Pons (tissue), 1 donor: ENCODE results near the gene CABLES1.
"Not testable (repeated sequence)": the region's sequence is repeated elsewhere in the genome, so short reads cannot be mapped to it uniquely, and the experiment has no call there.

Source experiments
- DNase-seq: peaks from one replicate; pipeline ENCODE4 v3.0.0-alpha.2; 2016; ENCODE audit warnings: low spot score

CABLES1 gene

DNA sequence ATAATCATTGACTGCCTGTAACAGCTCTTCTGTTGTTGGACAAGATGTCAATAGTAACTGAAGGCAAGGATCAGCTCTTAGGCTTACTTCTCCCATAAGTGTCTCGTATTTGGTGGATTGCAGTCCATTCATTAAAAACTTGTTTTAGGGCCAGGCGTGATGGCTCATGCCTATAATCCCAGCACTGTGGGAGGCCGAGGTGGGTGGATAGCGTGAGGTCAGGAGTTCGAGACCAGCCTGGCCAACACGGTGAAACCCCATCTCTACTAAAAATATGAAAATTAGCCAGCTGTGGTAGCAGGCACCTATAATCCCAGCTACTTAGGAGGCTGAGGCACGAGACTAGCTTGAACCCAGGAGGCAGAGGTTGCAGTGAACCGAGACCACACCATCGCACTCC, 26.1 kb upstream of the CABLES1 start:
- DNase-seq, result not testable (repeated sequence)

DNA sequence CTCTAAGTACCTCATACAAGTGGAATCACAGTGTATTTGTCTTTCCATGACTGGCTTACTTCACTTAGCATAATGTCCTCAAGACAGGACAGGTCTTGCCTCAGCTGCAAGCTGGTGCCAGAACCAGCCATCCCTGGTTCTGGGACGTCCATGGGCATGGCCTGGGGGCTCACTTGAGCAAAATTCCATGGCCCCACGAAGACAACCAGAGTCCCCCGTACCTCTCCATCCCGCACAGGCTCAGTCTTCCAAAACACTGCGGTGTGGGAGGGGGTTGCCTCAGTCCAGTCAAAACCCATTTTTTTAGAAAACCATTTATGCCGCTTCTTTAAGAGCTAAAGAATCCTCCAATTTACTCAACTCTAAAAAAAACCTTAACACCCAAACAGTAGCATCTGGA, 21.7 kb upstream of the CABLES1 start:
- DNase-seq, result no peak

DNA sequence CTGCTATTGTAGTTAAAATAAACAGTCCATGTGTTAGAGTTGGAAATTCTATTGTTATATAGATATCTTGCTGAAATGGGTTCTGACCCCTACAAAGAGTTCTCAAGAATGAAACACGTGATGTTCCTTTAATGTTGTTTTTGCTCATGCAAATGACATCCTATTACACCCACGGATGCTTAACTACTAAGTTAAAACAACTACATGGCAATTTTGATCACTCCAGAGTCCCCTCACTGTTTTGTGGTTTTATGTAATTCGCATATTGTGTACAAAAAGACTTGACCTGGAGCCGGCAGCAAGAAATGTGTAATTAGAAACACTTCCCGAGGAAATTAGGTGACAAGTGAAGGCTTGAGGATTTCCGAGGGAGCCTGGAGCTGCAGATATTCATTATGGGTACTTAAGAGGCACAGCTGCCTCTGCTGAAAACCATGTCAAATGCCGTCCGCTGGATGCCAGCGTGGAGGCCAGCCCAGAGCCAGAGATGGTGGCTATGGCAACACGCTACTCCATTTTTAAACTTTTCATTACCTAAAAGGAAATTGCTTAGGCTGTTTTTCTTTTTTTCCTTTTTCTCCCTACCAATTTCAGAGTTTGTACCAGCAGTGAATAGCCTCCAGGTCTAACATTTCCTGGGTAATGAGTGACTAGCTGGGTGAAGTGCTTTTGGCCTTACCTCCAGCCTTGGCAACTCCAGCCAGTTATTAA, 21.0 kb upstream of the CABLES1 start:
- no peak for DNase-seq

DNA sequence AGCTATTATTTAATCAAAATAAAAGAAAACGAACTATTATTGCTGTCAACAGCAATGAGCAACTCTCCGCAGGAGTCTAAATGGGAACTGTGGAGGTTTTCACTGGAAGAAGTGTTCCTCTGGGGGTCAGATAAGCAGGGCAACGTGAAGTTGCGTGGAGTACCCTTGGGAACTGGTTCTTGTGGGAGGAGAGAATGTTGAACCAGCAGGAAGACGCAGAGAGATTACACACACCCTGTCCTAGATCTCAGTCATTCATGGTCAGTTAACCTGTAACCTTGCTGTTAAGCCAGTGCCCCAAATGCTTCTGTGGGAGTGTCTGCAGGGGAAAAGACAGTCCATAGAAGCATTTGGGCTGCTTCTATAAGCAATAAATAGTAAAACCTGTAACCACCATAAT, 20.4 kb upstream of the CABLES1 start:
- DNase-seq, result no peak

DNA sequence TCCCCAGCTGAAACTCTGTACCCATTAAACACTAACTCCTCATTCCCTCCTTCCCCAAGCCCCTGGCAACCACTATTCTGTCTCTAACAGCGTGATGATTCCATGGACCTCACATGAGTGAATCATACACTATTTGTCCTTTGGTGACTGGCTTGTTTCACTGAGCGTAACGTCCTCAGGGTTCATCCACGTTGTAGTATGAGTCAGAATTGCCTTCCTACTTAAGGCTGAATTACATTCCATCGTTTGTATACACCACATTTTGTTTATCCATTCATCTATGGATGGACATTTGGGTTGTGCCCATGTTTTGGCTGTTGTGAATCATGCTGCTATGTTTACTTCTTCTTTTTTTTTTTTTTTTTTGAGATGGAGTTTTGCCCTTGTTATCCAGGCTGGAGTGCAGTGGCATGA, 19.6 kb upstream of the CABLES1 start:
- DNase-seq, result no peak

DNA sequence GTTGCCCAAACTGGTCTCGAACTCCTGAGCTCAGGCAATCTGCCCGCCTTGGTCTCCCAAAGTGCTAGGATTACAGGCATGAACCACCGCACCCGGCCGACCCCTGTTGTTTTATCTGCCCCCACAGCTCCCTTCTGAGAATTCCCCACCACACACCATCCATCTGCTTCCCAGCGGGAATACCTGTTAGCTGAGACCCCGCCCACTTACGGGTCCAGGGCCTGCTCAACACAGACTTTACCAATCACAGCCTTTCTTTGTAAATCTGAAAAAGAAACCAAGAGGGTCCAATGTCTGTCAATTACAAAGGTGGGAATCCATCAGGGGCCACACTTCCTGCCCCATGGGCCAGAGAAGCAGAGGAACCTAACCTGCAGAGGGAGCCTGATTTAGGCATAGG, 14.2 kb upstream of the CABLES1 start:
- no peak for DNase-seq

DNA sequence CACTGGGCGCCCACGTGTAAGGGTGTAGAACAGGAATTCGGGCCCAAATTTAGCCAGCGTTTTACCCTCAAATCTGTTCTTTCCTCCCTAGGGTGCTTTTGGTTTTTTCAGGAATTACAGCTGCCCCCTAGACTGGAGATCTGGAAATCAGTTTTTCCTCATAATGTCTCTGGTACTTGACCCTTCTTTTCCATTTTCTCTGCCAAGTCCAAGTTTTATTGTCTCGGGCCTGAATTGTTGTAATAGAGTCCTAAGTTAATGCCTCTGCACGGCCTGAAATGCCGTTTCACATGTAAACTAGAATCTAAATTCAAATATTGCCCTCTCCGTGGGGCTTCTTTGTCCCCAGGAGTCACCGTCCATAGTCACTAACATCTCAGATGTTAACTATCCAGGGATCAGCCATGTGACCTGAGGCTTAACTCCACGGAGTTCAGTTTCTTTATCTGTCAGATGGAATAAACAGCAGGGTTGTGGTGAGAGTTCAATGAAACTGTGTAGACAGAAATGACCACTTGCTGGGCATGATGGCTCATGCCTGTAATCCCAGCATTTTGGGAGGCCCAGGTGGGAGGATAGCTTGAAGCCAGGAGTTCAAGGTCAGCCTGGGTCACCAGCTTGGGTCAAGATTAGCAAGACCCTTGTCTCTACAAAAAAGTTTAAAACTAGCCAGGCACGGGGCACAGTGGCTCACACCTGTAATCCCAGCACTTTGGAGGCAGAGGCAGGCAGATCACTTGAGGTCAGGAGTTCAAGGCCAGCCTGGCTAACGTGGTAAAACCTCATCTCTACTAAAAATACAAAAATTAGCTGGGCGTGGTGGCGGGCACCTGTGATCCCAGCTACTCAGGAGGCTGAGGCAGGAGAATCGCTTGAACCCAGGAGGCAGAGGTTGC, 12.7 kb upstream of the CABLES1 start:
- no peak for DNase-seq

DNA sequence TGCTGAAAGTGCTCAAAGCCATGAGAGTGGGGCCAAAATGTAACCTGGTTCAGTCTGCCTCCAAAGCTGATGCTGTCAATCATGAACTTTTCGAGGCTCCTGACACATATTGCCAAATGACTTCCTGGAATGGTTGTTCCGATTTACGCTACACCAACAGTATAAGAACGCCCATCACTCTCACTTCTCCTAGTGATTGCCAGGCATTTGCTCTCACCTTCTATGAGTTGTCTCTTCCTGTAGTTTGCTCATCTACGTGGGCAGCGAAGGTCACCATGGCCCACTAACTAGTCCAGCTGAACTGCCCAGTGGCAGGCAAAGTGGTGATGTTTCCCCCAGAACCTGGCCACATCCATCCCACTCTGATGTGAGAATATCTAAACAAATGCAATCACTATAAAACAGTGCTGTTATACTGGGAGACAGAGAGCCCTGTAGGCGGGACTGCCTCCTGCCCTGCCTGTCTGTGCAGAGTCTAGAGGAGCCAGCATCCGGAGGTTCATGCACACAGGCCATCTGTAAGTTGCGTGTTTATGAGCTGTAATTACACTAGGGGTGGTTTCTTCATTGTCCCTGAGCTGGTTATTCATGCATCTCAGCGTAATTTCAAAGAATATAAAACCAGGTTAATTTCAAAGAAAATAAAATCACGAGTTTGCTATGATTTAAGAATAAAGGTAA, 8.8 kb upstream of the CABLES1 start:
- DNase-seq, result no peak

DNA sequence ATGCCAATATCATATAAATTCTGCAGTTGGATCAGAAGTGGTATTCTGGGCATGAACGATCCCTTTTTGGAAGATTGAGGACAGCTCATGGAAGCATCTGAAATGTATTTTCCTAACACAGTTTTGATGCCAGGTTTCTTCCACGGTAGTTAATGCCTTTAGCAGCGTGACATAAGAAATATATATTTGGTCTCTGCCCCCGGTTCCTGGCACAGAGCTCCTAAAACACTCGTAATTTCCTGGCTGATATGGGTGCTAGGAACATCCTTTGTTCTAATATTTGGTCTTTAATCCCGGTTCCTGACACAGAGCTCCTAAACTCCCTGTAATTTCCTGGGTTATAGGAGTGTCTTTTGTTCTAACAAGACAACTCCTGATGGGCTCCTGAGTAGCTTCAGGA, 8.2 kb upstream of the CABLES1 start:
- DNase-seq, result no peak

DNA sequence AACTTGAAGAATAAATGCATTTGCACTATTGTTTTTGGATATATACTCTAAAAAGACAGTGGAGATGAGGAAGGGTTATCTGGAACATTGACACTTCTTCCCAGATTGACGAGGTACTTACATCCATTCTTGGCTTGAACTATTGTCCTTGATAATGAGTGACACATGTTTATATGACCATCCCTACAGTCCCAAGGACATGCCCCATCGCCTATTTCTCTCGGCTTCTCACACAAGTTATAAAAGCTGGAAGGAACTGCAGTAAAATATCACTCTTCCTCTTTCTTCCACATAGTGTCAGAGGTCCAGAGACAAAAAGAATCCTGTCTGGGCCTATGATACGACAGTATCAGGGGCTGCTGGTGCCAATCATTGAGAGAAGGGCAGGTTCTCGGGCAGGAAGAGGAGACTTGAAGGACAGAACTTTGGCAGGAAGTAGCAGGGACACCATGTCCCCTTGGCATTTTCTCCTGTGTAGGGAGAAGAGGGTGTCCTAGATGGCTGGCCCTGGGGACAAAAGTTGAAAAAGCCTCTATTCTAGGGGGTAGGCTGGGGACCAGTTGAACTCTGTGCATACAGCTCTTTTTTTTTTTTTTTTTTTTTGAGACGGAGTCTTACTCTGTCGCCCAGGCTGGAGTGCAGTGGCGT, 5.8 kb upstream of the CABLES1 start:
- DNase-seq, result no peak

DNA sequence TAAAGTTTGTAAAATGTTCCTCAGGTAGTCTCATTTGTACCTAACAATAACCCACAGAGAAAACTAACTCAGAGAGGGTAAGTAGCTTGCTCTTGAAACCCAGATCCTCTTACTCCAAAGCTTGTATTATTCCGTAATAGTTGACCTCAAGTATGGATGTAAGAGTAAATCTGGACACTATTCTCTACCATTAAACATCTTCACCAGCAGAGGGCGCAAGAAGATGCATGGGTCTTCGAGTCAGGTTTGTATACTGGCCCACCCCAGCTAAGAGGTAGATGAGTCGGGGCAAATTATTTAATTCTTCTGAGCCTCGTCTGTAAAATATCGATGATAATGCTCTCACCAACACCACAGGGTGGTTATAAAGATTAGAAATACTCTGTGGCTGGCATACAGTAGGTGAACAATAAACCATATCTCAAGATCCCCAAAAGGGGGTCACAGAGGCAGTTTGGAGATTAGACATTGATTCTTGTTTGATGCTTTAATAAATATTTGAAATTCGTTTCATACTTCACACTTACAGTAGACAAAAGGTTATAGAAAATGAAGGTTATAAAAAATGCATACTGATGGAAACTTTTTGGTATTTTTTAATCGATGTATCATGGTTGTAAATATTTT, 3.5 kb upstream of the CABLES1 start:
- peak; percentile 83 for DNase-seq

DNA sequence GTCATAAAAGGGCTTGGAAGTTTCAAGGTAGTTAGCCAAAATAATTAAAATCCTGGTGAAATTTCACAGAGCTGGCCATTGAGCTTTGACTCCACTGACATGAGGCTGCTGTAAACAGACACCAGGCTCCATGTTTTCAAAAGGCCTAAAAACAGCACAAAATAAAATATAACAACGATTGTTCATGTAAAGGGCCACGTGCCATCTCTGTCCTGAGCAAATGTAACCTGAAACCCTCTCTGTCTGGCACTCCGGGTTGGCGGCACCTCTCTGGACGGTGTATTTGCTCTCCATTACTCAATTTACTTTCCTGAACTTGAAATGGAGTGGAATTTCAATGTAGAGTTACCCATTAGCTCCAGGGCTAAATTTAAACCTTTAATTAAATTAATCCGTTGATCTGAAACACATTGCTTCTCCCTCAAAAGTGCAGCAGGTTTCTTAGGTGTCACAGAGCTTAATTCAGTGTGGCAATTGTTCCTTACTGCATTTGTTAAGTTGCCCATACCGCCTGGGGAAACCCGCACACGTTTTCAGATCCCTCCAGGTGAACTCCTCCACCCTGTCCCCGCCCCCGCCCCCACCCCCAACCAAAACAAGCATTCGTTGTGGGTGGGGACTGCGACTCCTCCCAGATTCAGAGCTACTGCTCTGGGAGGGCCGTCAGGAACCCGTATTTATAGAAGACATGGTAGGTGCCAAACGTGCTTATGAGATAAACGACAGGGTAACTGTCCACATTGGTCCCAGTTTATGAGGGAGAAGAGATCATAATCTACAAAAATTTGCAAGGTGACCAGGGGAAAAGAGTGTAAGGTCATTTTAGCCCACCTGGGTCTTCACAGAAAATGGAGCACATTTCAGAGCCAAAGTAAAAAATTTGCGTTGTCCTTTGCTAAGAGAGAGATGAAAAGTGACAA, 1.2 kb upstream of the CABLES1 start:
- DNase-seq, result no peak

DNA sequence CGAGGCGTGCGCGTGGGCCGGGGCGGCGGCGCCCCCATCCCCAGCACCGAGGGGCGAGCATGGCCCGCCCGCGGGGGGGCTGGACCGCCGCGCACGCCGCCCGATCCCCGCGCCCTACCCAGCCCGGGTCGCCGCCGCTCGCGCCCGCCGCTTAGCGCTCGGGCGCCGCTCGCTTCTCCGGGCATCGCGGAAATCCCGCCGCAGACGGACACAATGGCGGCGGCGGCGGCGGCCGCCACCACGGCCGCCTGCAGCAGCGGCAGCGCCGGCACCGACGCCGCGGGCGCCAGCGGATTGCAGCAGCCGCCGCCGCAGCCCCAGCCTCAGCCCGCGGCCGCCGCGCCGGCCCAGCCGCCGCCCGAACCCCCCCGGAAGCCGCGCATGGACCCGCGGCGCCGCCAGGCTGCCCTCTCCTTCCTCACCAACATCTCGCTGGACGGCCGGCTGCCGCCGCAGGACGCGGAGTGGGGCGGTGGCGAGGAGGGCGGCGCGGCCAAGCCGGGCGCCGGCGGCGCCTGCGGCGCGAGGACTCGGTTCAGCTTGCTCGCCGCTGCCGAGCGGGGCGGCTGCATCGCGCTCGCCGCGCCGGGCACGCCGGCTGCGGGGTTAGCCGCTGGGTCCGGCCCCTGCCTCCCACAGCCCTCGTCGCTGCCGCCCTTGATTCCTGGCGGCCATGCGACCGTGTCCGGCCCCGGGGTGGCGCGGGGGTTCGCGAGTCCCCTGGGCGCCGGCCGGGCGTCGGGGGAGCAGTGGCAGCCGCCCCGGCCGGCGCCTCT, 453 bp downstream of the CABLES1 start:
- DNase-seq, result no peak

DNA sequence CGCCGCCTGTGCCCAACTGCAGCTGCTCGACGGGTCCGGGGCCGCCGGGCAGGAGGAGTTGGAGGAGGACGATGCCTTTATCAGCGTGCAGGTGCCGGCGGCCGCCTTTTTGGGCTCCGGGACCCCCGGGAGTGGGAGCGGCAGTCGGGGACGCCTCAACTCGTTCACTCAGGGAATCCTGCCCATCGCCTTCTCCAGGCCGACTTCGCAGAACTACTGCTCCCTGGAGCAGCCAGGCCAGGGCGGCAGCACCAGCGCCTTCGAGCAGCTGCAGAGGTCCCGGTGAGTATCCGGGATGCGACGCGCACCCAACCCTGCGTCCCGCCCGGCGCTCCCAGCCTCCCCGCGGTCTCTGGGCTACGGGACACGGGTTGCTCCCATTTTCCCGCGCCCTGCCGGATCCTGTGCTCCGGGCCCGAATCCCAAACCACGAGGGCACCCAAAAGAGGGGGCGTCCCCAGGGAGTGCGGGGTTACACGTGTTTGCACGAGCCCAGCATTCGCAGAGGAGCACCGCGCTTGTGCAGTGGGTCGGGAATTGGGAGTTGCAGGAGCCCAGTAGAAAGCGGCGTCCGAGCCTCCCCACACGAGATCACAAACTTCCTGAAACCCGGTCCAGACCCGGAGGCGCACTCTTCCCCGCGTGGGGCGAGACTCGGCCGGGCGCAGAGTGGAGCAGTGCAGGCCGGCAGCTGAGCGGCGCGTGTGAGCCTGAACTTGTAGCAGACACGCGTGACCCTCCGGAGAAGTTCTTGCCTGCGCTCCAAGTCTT, 1.2 kb downstream of the CABLES1 start:
- no peak for DNase-seq

DNA sequence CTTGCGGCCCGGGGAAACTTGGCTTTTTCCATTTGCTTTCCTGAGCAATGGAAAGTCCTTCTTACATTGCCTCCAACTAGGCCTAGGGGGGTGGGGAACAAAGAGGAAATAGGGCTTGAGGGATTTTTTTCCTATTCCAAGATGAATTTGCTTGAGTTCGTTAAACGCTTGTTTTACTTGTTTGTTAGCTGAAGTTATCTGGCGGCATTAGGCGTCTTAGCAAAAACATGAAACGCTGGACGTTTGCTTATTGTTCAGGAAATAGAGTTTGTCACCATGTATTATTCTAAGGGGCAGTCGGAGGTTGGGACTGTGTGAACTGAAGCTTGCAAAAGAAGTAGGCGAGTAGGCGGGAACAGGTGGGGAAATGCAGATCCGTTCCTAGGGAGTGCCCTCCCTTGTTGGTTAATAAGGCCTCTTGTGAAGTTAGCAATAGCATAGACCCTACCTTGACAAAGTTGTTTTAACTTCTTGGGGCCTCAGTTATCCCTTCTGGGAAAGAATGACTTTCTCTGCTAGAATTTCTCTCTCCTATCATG, 1.9 kb downstream of the CABLES1 start:
- no peak for DNase-seq

DNA sequence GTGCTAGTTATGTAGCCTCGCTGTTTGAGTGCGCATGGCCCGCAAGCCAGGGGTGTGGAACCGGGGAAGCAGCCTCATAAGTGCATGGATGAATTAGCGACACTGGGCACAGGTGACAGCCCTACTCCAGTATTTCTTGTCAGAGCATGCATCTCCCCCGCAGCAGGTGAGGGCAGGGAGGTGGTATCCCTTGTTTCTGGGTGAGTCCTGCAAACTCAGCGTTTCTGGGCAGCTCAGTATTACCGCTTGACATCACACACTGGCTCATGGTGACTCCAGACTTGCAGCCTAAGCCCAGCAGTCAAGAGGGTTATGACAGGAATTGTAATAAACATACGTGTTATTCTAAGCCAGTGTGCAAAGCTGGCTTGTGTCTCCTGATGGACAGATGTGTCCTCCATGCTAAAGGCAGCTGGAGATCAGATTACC, 2.5 kb downstream of the CABLES1 start:
- no peak for DNase-seq

DNA sequence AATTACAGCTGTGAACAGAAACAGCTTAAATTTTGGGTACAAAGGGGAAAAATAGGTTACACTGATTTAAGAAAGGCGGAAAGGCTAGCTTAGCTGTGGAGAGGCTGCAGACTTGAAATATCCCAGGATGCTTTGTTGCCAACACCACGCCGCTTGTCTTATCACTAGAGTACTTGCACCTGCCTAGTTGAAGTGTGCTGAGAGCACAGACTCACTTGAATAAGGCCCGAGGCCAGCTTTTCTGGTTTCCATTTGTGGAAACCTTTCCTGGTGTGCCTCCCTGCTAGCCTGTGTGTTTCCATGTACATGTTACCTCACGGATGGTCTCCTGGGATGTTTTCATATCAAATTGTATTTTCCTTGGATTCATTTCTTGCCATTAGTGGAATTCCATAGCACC, 3.2 kb downstream of the CABLES1 start:
- no peak for DNase-seq

DNA sequence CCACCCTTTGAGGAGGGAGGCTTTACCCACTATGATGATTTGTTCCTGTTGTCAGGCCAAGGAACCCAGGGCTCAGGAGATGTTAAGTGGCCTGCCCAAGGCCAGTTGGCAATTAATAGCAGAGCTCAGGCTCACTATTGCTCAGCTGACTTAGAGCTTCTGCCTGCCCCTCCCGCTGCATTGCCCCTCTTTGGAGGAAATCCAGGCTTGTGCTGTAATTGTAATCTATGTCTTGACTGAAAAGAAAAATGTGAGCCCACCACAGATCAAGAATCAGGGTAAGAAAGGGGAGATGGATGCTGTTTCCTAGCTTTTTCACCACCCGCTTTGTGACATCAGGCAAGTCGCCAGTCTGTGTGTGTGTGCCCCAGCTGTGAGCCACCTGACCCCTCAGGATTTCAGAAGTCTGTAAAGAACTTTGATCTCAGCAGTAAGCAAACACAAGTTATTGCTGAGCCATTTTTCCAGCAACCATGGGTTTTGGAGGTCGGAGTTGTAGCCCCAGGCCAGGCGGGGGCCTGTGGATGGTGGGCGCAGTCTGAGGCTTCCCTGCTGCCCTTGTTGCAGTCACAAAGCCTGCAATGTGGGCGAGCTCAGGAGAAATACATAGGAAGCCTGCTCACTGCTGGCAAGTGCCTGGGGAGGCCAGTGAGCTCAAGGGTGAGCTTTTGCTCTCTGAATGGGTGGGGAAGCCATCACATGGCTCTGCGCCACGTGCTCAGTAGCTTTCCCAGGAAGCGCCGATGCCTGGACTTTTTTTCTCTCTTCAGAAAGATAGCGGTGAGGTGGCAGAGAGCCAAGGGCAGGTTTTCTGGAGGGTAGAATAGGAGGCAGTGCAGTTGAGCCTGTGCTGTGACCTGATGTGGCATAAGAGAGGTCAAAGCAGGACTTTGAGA, 6.1 kb downstream of the CABLES1 start:
- DNase-seq, result no peak
